NCI-H526 (cell line): ENCODE measurements around the gene PDIA5.

ENCODE experiments used
- DNase-seq, 2 experiments: peaks; one replicate each; lab custom pipeline; 2025; lab: John Stamatoyannopoulos, UW

The PDIA5 gene

DNA sequence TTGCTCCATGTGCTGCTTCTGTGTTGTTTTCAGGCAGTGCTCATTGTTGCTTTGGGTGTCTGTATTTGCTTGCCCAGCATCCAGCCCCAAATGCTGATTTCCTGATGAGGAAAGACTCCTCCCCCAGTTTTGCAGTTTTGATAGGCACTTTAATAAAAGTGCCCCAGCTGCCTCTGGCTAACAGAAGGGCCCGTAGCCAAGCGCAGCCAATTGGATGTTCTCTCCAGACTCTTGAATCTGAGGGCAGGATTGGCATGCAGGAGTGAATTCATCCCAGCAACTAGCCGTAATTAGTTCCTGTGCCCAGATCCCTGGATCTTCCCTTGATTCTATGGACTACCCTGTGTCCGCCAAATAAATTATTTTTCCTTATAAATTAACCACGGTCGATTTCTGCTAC lies 24.4 kb upstream of the PDIA5 start:
- no peak for DNase-seq

DNA sequence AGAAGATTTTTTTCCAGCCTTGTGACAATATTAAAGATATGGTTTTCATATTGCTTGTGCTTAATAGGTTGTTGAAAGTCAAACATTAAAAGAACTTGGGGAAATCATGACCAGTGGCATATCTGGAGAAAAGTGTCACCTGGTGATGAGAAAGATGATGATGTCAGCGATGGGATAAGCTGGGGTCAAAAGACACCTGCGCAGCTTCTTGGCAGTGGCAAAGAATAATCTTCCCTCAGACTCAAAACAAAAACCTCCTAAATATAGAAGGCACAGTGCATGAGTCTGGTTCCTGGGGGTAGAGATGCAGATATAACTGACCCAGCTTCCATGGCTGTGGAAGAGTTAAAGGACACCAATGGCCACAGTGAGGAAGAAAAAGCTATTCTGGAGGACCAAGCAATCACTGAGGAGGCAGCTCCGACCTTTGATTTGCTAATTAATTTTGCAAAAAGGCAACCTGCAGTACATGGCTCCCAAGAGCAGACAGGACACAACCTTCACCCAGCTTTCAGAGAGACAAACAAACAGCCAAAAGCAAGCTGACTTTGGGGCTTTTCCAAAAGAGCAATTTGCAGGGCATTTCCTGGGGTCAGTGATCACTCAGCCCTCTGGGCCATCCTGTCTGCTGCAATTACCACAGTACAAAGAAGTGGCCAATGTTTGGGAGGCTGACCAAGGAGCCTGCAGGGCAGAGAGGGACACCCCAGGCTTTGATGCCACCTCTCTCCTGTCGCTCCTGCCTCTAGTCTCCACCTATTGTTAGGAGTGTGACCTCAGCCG lies 21.7 kb upstream of the PDIA5 start:
- no peak for DNase-seq

- no peak for DNase-seq
These were observed 20.4 kb upstream of the PDIA5 start for GRCh38 chr3:123046262-123047061.

- no peak for DNase-seq
These were observed 19.8 kb upstream of the PDIA5 start for GRCh38 chr3:123047062-123047319.

DNA sequence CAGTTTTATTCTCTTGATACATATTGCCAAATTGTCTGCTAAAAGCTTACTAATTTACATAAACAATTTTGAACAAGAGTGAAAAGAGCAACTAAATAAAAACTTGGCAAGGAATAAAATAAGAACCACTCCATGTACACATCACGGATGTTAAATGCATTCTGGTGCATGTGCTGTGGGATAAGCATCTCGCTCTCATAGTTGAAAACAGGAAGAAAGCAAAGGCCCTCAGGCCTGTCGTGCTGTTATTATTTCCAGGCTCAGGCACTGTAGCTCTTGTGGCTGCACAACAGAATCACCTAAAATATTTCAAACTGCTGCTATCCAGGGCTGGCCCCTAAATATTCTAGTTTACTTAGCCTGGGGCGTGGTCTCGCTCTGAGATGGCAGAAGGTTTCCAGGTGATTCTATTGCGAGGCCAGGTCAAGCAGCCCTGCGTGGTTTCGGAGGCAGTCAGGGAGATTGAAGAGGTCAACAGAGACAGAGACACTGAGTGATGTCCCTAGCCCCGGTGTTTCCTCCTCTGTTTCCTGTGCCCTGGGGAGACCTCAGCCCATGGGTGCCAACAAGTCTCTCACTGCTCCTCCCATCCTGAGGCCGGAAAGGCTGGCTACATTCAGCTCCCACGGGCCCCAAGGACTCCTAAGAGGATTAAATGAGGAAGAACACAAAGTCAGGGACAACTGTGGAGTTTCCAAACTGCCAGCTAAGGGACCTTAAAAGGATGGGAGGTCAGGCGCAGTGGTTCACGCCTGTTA lies 18.2 kb upstream of the PDIA5 start:
- no peak for DNase-seq

DNA sequence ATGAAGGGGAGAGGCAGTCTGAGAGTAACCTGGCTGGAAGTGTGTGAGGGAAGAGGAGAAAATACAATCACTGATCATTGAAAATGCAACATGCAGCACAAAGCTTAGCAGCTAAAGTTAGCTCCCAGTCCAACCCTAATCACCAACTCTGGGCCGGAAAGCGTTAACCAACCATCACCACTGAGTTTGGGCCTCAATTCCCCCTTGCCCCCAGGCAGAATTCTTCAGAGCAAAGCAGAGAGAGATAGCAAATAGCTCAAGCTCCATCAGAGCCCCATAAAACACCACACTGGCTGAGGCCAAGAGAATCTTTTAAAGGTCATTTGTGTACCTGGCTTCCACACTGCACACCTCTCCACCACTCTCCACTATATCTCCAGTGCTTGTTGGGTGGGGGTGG lies 16.2 kb upstream of the PDIA5 start:
- no peak for DNase-seq

DNA sequence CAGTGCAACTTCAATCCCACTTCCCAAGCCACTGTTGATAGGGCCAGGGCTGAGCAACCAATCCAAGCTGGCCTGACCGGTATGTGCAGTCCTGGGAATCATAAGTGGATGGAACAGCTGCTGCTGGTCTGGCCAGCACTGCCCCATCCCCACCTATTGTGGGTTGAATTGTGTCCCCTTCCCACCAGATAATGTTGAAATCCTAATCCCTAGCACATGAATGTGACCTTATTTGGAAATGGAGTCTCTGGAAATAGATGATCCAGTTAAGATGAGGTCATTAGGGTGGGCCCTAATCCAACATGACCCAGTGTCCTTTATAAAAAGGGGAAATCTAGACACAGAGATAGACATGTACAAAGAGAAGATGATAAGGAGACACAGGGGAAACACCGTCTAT lies 13.7 kb upstream of the PDIA5 start:
- DNase-seq, result no peak

DNA sequence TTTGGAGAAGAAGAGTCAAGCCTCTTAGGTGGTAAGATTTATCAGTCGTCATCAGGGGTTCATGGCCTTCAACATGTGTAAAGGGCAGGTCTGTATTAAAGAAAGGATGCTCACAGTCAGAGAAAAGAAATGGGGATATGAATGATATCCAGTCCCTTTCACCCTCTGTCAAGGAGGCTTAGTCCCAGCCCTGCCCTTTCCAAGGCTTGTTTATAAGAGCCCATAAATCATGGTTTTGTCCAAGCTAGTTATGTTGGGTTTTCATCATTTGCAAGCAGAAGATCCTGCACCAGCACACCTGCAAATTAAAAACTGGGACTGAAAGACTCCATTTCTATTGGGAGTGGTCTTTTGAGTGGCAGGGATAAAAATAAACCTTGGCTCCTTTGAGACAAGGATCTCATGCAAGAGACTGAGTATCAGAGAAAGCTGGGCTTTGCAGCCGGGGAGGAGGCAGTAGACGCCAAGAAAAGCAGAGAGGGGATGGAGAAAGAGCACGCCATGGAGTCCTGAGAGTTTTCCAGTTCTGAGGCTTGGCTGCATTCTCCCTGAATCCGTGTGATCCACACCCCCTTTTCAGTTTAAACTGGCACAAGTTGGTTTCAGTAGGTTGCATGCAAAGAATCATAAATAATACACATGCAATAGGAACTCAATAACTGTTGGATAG lies 12.6 kb upstream of the PDIA5 start:
- DNase-seq, result no peak

DNA sequence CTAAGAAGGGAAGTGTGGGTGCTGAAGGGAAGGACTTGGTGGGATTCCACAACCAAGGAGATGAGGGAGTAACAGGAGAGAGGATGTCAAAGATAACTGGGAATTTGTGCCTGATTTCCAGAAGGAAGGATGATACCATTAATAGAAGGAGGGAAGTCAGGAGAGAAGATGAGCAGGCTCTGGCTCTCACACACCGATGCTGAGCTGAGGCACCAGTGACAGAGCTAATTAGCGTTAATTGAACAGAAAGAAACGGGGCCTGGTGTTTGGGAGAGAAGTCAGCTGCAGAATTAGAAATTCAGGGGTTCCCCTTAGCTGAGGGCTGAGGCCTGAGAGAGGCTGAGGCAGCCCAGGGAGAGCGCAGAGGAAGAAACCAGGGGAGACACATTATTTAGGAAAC lies 11.9 kb upstream of the PDIA5 start:
- DNase-seq, result no peak

- DNase-seq, result no peak
These were observed 11.5 kb upstream of the PDIA5 start for GRCh38 chr3:123055352-123055751.

DNA sequence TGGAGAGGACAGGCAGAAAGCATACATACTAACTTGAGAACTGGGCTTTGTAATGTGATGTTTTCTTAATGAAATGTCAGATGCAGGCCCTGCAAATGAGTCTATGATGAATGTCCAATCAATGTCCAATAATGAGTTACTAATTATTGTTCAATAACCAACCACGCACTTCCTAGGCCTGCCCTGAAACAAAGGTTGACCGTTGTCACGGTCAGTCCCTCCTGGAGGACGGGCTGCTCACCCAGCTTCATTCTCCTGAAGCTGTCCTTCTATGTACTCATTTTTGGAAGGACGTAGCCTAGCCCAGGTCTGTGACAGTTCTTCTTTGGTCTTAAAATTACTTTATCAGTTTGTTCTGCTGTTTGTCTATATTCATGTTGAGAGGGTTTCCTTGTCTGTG lies 8.3 kb upstream of the PDIA5 start:
- no peak for DNase-seq

DNA sequence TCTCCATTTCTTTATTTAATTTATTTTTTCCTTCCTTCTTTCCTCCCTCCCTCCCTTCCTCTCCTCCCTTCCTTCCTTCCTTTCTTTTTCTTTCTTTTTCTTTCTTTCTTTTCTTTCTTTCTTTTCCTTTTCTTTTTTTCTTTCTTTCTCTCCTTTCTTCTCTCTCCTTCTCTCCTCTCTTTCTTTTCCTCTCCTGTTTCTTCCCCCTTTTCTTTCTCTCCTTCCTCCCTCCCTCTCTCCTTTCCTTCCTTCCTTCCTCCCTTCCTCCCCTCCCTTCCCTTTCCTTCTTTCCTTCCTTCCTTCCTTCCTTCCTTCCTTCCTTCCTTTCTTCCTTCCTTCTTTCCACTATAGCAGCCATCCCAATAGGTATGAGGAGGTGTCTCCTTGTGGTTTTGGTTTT lies 6.8 kb upstream of the PDIA5 start:
- DNase-seq, result no peak

DNA sequence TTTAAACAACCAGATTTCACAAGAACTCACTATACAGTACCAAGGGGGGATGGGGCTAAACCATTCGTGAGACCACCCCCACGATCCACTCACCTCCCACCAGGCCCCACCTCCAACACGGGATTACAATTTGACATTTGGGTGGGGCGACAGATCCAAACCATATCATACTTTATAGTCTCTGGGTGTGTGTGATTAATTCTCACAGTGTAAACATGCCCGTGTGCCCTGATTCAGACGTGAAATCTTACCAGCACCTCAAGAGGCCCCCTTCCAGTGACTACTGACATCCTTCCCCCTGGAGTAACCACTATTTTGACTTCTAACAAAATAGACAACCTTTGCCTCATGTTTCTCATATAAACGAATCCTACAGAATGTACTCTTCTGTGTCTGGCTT lies 5.0 kb upstream of the PDIA5 start:
- DNase-seq, result no peak

GRCh38 chr3:123063034-123063433 lies 3.8 kb upstream of the PDIA5 start:
- no peak for DNase-seq

DNA sequence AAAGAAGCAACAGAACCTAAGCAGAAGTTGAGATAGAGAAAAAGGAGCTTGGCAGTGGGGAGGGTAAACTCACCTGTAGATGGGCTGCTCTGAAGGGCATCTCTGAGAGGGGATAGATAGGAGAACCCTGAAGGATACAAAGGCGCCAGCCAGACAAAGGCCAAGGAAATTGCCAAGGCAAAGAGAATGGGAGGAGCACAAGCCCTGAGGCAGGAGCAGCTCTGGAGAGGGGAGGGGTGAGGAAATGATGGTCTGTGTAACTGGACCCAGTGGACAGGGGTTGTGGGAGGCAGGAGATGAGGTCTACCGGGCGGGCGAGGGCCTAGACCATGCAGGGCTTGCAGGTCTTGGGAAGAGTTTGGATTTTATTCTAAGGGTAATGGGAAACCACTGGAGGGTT lies 2.3 kb upstream of the PDIA5 start:
- no peak for DNase-seq

- no peak for DNase-seq
These were observed 1.9 kb upstream of the PDIA5 start for GRCh38 chr3:123064914-123065313.

DNA sequence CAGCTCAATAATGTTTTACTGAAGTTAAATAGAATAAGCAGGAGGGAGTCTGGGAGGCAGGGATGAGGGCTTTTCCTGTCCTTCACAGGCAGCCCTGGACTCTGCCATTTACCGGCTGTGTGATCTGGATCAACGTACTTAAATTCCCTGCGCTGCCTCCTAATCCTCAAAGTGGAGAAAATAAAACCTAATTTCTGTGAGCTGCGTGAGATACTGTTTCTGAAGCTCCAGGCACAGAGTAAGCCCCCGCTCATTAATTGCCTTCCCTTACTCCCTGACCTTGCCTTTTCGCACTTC lies 278 bp upstream of the PDIA5 start:
- no peak for DNase-seq

- DNase-seq, result peak in 1 of 2 experiments; percentile 71
These were observed 1.1 kb downstream of the PDIA5 start for GRCh38 chr3:123067689-123068600.

DNA sequence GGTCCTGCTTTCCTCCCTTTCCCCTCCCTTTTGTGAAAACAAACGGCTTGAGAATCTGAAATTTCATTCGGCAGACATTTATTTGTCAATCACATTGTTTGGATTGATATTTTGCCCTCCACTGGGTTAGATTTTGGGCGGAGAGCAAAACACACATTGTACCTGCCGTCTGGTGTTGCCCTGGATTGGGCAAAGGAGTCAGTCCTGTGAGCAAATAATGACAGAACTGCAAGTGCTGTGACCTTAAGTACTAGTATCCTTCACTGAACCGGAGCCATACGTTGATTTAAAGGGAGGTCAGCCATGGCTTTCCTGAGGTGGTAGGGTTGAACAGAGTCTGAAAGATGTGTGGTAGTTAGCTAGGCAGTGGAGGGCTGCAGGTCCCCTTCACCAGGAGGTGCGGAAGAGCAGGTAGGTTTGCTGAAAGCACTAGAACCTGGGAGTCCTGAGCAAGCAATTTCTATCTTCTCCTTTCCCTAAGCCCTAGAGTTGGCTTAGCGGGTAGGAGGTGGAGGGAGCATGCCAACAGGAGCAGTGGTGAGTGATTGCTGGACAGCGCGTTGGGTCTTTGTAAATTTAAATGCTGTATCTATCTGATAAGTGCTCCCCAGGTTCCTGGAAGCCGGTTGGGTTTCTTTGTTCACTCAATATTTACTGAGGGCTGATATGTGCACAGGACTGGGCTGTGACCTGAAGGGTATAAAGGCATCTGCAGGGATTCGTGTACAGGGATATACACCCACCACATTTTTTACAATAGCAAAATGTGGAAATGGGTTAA lies 2.0 kb downstream of the PDIA5 start:
- no peak for DNase-seq

- no peak for DNase-seq
These were observed 3.7 kb downstream of the PDIA5 start for GRCh38 chr3:123070510-123070909.

DNA sequence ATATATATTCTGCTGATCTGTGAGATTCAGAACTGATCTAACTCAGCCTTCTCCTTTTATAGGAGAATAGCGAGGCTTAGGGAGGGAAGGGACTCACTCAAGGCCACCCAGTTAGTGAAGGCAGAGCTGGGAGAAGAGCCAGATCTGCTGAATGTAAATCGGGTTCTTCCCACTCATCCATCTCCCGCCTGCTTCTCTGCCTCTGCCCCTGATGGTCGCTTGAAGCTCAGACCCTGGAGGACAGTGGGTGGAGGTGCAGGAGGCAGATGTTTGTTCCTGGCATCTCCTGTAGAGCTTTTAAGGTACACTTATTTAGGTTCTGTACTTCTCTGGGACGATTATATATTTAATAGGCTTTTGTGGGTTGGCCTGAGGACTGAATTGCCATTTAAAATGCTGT lies 4.3 kb downstream of the PDIA5 start:
- peak in 1 of 2 experiments; percentile 51 for DNase-seq
